Upper lobe of left lung (tissue), 4 donors: ENCODE measurements around the gene KIF26B.

Experiments used
- EP300 ChIP-seq, 4 donors: sonication (generic); formaldehyde crosslinking; IDR thresholded peaks; one replicate each; pipeline ENCODE4 v1.5.1; 2017; ENCODE audit warnings: antibody characterized with exemption in 4 of 4, control low read depth in 2 of 4
- POLR2A ChIP-seq, 4 donors: fragments of 450-650 bp; IDR thresholded peaks; one replicate each; pipeline ENCODE4 v1.5.1; 2016 to 2017; ENCODE audit warnings: antibody characterized with exemption in 4 of 4, mild to moderate bottlenecking in 2 of 4
- POLR2AphosphoS5 ChIP-seq, 2 donors: sonication (generic); formaldehyde crosslinking; IDR thresholded peaks; one replicate each; pipeline ENCODE4 v1.5.1; 2017; ENCODE audit warnings: antibody characterized with exemption in 2 of 2
- TF ChIP-seq, protein P1 (sequence below), 6 experiments: fragments of 450-650 bp in 4 of 6; fragments of 200-600 bp in 2 of 6; sonication (generic) in 2 of 6; IDR thresholded peaks; one replicate each; pipeline ENCODE4 v1.5.1; 2016 to 2019; ENCODE audit warnings: antibody characterized with exemption in 6 of 6

- TF ChIP-seq, protein P1, sequence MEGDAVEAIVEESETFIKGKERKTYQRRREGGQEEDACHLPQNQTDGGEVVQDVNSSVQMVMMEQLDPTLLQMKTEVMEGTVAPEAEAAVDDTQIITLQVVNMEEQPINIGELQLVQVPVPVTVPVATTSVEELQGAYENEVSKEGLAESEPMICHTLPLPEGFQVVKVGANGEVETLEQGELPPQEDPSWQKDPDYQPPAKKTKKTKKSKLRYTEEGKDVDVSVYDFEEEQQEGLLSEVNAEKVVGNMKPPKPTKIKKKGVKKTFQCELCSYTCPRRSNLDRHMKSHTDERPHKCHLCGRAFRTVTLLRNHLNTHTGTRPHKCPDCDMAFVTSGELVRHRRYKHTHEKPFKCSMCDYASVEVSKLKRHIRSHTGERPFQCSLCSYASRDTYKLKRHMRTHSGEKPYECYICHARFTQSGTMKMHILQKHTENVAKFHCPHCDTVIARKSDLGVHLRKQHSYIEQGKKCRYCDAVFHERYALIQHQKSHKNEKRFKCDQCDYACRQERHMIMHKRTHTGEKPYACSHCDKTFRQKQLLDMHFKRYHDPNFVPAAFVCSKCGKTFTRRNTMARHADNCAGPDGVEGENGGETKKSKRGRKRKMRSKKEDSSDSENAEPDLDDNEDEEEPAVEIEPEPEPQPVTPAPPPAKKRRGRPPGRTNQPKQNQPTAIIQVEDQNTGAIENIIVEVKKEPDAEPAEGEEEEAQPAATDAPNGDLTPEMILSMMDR (IDR thresholded peaks at IDR 0.05), result no peak
- TF ChIP-seq EP300 (IDR thresholded peaks at IDR 0.05) (no peak), POLR2A (IDR thresholded peaks at IDR 0.05) (no peak), POLR2AphosphoS5 (IDR thresholded peaks at IDR 0.05) (no peak)
Observed at GRCh38 chr1:245448975-245449431, 294.2 kb downstream of the KIF26B start.
